HCT116 (cell line): ENCODE results near the gene IL12B.

Experiments used
- CBX3 ChIP-seq: IDR thresholded peaks from 2 replicates; pipeline ENCODE4 v1.6.1; 2012; ENCODE audit warnings: low read depth
- CTCF ChIP-seq, 3 experiments: fragments of 200-600 bp in 1 of 3; sonication (generic) in 1 of 3; IDR thresholded peaks in 2 of 3; conservative IDR thresholded peaks in 1 of 3; 2 replicates each; pipeline ENCODE4 v1.5.1; 2012 to 2017; ENCODE audit warnings: low read depth in 2 of 3, low read length in 2 of 3, antibody characterized with exemption in 1 of 3, borderline replicate concordance in 1 of 3, control low read depth in 1 of 3, mild to moderate bottlenecking in 1 of 3, mixed read lengths in 1 of 3, mixed run types in 1 of 3, moderate library complexity in 1 of 3; ENCODE audit not compliant: insufficient read depth in 1 of 3
- EZH2 ChIP-seq: fragments of 200-600 bp; sonication (generic); IDR thresholded peaks from 2 replicates; pipeline ENCODE4 v1.6.1; 2017; ENCODE audit warnings: antibody characterized with exemption, mixed run types
- POLR2A ChIP-seq: IDR thresholded peaks from 2 replicates; pipeline ENCODE4 v1.7.0; 2011; ENCODE audit warnings: borderline replicate concordance; ENCODE audit not compliant: insufficient read depth, insufficient read length; ENCODE audit errors: extremely low read depth
- POLR2AphosphoS5 ChIP-seq: IDR thresholded peaks from 2 replicates; pipeline ENCODE4 v1.6.1; 2011; ENCODE audit warnings: mild to moderate bottlenecking, low read depth, low read length, moderate library complexity
- RAD21 ChIP-seq: IDR thresholded peaks from 2 replicates; pipeline ENCODE4 v1.6.1; 2012; ENCODE audit warnings: low read depth, mild to moderate bottlenecking
- ZNF274 ChIP-seq: fragments of 200-500 bp; sonication (Bioruptor generic); IDR thresholded peaks from 2 replicates; pipeline ENCODE4 v1.6.1; 2014; ENCODE audit warnings: mild to moderate bottlenecking, low read depth, low read length, inconsistent platforms

- TF ChIP-seq CTCF (IDR thresholded peaks at IDR 0.05 in 2 of 3, conservative IDR thresholded peaks at IDR 0.05 in 1 of 3; ENCODE audit: borderline replicate concordance in 1 of 3, insufficient read depth in 1 of 3, low read depth in 2 of 3, low read length in 2 of 3), result no peak
- TF ChIP-seq RAD21, result no peak
- no peak for TF ChIP-seq CBX3
- TF ChIP-seq POLR2A, result no peak
- no peak for TF ChIP-seq EZH2
- no peak for TF ChIP-seq POLR2AphosphoS5
- TF ChIP-seq ZNF274, result no peak
These were observed 12.4 kb downstream of the IL12B start for GRCh38 chr5:159317849-159318248.
